EH (cell line): Measurements from ENCODE around the gene MARCHF2.
"Not testable (repeated sequence)": the region's sequence is repeated elsewhere in the genome, so short reads cannot be mapped to it uniquely, and the experiment has no call there.

Source experiments
- DNase-seq: peaks from one replicate; pipeline ENCODE4 v3.0.0-alpha.2; 2015; ENCODE audit warnings: low read depth

MARCHF2 gene, protein sequence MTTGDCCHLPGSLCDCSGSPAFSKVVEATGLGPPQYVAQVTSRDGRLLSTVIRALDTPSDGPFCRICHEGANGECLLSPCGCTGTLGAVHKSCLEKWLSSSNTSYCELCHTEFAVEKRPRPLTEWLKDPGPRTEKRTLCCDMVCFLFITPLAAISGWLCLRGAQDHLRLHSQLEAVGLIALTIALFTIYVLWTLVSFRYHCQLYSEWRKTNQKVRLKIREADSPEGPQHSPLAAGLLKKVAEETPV

DNA sequence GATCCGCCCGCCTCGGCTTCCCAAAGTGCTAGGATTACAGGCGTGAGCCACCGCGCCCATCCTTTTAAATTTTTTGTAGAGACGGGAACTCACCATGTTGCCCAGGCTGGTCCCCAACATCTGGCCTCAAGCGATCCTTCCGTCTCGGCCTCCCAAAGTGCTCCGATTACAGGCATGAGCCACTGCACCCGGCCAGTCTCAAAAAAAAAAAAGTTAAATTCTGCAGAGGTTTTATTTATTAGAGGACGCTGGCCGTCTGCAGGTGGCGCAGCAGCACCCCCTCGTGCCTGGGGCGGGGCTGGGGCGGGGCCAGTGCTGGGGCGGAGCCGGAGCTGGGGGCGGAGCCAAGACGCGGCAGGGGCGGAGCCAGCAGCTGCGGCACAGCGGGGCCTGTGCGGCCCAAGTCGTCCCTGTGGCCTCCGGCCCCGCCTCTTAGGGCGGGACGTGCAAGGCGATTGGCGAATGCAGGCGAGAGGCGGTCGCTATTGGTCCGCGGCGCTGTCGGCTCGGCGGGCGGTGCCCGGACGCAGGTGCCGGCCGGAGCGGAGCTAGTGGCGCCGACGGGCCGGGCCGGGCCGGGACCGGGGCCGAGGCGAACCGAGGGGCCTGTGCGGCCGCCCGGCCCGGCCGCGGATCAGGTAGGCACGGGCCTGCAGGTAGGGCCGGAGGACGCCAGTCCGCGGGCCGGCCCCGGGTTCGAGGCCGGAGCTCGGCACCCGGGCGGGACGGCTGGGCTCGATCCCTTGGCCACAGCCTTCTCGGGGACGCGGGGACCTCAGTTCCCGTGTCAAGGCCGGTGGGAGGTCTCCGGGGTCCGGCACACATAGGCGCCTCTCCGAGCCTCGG is at the start of gene MARCHF2:
MARCHF2 (plus strand) TSS at position 523 of the 846 bp plus-strand sequence. CDS start 8,536 bp downstream, outside the sequence.
- peak; percentile 96 for DNase-seq

DNA sequence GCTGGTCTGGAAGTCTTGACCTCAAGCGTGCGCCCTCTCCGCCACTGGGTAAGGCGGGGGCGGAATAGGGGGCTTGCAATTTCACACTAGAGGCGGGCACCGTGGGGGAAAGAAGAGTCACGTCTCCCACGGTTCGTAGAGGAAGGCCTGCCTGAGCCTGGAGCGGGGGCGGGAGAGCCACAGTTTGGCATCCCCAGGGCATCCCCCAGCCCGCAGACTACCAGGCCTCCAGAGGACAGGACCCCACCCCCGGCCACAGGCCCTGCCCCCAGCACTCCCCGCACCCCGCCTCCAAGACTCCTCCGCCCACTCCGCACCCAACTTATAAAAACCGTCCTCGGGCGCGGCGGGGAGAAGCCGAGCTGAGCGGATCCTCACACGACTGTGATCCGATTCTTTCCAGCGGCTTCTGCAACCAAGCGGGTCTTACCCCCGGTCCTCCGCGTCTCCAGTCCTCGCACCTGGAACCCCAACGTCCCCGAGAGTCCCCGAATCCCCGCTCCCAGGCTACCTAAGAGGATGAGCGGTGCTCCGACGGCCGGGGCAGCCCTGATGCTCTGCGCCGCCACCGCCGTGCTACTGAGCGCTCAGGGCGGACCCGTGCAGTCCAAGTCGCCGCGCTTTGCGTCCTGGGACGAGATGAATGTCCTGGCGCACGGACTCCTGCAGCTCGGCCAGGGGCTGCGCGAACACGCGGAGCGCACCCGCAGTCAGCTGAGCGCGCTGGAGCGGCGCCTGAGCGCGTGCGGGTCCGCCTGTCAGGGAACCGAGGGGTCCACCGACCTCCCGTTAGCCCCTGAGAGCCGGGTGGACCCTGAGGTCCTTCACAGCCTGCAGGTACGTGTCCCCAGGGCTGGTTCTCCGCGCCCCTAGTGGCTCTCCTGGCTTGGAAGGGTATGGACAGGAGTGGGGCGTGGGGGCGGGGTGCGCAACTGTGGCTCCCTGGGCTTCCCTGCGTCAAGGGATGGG is 49.0 kb upstream of the MARCHF2 start, which contains the start of gene ANGPTL4:
ANGPTL4 (plus strand) TSS at position 353 of the 969 bp plus-strand sequence; CDS start at position 520, 167 bp downstream.
- peak; percentile 58 for DNase-seq

DNA sequence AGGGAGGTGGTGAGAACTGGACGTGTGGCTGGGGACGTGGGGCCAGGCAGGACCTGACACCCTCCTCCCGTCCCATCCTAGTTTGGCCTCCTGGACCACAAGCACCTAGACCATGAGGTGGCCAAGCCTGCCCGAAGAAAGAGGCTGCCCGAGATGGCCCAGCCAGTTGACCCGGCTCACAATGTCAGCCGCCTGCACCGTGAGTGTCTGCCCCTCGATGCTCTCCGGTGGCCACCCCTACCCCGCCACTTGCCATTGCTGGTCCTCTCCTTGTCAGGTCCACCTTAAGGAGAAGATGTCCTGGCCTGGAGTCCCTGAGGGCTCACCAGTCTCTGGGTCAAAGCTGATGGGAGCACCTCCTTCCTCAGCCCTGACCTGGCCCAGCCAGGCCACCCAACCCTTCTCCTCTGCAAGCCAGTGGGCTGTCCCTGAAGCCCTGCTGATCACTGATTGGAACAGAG is 47.0 kb upstream of the MARCHF2 start:
- DNase-seq = no peak

DNA sequence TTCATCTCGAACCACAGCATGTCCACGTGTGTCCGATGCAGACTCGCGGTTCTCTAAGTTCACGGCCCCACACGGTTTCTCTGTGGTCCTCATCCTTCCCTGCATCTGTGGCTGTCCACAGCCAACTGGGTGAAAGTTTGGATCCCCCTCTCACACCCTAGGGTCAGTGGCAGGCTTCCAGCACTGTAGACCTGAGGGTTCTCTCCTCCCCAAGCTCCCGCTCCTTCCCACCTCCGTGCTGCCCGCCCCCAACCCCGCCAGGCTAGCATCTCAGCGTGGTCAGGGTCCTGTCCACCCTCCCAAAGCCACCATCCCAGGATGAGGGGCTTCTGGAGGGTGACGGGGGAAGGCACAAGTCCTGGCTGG is 46.2 kb upstream of the MARCHF2 start:
- peak; percentile 32 for DNase-seq

DNA sequence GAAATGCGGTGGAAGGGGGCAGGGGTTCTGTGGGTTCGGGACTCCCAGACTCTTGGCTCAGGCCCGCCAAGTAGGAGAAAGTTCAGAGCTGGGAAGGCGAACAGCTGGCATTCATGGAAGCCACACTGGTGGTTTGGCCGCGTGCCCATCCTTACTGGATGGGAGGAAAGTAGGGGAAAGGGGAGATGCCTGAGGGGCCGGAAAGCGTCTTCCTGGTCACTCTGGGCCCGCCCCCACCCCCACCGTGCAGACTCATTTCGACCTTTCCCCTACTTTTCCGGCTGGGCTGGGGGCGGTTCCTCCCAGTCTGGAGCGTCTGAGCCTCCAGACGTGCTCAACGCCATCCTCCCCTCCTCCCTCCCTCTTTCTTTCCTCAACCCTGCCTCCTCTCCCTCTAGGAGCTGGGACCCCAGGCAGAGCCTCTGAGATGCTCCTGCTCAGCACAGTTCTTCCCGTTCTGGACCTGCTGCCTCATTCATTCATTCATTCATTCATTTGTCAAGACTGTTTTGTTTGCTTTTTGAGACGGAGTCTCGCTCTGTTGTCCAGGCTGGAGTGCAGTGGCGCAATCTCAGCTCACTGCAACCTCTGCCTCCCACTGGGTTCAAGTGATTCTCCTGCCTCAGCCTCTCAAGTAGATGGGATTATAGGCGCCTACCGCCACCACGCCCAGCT is 45.6 kb upstream of the MARCHF2 start:
- peak; percentile 99 for DNase-seq

DNA sequence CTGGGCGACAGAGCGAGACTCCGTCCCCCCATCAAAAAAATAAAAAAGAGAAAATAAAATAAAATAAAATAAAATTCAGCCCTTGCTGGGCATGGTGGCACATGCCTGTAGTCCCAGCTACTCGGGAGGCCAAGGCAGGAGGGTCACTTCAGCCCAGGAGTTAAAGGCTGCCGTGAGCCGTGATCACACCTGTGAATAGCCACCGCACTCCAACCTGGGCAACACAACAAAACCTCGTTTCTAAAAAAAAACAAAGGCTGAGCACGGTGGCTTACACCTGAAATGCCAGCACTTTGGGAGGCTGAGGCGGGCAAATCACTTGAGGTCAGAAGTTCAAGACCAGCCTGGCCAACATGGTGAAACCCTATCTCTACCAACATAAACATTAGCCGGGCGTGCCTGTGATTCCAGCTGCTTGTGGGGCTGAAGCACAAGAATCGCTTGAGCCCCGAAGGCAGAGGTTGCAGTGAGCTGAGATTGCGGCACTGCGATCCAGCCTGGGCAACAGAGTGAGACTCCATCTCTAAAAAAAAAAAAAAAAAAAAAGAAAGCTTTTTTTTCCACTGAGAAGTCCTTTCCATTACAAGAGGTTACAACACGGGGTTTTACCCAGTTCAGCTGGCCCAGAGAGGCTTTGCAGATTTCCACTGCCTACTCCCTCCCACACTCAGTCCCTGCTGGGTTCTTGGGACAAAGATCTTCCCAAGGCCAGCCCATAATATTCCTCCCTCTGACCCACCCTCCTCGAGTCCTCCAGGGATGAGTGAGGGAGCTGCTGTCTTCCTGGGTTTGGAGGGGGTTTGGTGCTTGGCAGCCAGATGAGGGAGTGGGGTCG is 42.7 kb upstream of the MARCHF2 start:
- DNase-seq = no peak

DNA sequence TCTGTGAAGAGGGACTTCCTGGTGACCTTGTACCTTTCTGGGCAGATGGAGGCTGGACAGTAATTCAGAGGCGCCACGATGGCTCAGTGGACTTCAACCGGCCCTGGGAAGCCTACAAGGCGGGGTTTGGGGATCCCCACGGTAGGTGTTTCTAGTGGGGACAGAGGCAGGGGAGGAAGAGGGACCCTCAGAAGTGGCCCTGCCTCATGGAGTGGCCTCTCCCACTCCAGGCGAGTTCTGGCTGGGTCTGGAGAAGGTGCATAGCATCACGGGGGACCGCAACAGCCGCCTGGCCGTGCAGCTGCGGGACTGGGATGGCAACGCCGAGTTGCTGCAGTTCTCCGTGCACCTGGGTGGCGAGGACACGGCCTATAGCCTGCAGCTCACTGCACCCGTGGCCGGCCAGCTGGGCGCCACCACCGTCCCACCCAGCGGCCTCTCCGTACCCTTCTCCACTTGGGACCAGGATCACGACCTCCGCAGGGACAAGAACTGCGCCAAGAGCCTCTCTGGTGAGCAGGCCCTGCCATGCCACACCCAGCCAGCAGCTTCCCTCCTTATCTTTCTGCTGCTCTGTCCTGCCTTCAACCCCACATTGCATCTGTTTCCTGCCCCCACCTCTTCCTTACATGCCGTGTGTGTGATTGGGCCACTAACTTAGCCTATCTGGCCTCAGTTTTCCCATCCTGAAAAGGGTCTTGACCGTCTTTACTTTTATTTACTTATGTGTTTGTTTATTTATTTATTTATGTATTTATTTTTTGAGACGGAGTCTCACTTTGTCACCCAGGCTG is 41.9 kb upstream of the MARCHF2 start:
- no peak for DNase-seq

DNA sequence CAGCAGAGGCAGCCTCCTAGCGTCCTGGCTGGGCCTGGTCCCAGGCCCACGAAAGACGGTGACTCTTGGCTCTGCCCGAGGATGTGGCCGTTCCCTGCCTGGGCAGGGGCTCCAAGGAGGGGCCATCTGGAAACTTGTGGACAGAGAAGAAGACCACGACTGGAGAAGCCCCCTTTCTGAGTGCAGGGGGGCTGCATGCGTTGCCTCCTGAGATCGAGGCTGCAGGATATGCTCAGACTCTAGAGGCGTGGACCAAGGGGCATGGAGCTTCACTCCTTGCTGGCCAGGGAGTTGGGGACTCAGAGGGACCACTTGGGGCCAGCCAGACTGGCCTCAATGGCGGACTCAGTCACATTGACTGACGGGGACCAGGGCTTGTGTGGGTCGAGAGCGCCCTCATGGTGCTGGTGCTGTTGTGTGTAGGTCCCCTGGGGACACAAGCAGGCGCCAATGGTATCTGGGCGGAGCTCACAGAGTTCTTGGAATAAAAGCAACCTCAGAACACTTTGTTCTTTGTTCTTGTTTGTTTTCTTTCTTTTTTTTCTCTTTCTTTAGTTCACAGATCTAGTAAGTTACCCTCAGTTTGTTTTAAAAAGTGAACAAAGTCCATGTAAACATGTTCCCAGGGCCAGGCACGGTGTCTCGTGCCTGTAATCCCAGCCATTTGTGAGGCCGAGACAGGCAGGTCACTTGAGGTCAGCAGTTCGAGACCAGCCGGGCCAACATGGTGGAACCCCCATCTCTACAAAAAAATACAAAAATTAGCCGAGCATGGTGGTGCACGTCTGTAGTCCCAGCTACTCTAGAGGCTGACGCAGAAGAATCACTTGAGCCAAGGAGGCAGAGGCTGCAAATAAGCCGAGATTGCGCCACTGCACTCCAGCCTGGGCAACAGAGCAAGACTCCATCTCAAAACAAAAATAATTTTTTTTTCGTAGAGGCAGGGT is 39.0 kb upstream of the MARCHF2 start:
- DNase-seq = no peak

DNA sequence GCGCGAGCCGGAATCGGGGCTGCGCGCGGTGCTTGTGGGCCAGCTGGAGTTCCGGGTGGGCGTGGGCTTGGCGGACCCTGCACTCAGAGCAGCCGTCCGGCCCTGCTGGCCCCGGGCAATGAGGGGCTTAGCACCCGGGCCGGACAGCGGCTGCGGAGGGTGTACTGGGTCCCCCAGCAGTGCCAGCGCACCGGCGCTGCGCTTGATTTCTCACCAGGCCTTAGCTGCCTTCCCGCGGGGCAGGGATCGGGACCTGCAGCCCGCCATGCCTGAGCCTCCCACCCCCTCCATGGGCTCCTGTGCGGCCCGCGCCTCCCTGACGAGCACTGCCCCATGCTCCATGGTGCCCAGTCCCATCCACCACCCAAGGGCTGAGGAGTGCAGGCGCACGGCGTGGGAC is 37.3 kb upstream of the MARCHF2 start:
- not testable (repeated sequence) for DNase-seq

DNA sequence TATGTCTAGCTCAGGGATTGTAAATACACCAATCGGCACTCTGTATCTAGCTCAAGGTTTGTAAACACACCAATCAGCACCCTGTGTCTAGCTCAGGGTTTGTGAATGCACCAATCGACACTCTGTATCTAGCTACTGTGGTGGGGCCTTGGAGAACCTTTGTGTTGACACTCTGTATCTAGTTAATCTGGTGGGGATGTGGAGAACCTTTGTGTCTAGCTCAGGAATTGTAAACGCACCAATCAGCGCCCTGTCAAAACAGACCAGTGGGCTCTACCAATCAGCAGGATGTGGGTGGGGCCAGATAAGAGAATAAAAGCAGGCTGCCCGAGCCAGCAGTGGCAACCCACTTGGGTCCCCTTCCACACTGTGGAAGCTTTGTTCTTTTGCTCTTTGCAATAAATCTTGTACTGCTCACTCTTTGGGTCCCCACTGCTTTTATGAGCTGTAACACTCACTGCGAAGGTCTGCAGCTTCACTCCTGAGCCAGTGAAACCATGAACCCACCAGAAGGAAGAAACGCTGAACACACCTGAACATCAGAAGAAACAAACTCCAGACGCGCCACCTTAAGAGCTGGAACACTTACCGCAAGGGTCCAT is 36.6 kb upstream of the MARCHF2 start:
- not testable (repeated sequence) for DNase-seq

DNA sequence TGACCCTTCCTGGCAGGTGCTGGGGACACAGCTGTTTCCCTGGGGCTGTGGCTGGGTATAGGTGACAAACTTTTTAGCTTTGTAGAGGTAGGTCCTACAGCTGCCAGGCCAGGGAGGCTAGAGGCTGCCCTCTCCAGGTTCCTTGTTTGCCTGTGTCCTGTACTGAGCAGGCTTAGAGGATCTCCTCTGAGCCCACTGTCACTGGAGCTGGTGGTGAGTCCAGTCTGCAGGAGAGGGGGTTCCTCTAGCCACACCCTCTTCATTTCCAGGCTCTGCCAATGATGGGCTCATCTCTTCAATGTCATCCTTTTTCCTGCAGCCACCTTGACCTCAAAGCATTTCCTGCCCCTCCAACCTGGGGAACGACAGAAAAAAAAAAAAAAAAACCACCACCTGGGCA is 35.5 kb upstream of the MARCHF2 start:
- DNase-seq = no peak

DNA sequence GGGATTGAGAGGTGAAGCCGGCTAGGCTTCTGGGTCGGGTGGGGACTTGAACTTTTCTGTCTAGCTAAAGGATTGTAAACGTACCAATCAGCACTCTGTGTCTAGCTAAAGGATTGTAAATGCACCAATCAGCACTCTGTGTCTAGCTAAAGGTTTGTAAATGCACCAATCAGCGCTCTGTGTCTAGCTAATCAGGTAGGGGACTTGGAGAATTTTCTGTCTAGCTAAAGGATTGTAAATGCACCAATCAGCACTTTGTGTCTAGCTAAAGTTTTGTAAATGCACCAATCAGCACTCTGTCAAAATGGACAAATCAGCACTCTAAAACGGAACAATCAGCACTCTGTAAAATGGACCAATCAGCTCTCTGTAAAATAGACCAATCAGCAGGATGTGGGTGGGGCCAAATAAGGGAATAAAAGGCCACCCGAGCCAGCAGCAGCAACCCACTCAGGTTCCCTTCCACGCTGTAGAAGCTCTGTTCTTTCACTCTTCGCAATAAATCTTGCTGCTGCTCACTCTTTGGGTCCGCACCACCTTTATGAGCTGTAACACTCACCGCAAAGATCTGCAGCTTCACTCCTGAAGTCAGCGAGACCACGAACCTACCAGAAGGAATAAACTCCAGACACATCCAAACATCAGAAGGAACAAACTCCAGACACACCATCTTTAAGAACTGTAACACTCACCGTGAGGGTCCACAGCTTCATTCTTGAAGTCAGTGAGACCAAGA is 33.8 kb upstream of the MARCHF2 start:
- not testable (repeated sequence) for DNase-seq

DNA sequence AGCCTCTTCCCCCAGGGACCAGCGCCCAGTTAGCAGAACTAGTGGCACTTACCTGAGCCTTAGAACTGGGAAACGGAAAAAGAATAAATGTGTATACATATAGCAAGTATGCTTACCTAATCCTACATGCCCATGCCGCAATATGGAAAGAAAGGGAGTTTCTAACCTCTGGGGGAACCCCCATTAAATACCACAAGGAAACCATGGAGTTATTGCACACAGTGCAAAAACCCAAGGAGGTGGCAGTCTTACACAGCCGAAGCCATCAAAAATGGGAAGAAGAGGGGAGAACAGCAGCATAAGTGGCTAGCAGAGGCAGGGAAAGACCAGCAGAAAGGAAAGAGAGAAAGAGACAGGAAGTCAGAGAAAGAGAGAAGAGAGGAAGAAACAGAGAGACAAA is 28.5 kb upstream of the MARCHF2 start:
- DNase-seq = not testable (repeated sequence)

DNA sequence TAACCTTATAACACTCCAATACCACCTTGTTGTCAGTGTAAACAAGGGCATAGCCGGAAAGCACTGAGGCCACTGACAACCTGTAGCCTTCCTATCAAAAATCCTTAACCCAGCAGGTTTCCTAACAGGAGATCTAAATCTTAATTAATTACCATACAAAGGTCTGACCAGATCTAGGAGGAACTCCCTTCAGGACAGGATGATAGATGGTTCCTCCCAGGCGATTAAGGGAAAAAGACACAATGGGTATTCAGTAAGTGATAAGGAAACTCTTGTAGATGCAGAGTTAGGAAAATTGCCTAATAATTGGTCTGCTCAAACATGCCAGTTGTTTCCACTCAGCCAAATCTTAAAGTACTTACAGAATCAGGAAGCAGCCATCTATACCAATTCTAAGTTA is 28.0 kb upstream of the MARCHF2 start:
- DNase-seq = not testable (repeated sequence)

DNA sequence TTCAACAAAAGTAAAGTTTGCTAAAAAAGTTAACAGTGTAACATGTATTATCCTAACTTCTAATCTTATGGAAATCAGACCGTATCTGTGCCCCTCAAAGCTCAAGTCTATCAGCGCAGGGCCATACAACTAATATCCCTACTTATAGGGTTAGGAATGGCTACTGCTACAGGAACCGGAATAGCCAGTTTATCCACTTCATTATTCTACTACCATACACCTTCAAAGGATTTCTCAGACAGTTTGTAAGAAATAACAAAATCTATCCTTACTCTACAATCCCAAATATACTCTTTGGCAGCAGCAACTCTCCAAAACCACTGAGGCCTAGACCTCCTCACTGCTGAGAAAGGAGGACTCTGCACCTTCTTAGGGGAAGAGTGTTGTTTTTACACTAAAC is 27.5 kb upstream of the MARCHF2 start:
- DNase-seq = not testable (repeated sequence)

DNA sequence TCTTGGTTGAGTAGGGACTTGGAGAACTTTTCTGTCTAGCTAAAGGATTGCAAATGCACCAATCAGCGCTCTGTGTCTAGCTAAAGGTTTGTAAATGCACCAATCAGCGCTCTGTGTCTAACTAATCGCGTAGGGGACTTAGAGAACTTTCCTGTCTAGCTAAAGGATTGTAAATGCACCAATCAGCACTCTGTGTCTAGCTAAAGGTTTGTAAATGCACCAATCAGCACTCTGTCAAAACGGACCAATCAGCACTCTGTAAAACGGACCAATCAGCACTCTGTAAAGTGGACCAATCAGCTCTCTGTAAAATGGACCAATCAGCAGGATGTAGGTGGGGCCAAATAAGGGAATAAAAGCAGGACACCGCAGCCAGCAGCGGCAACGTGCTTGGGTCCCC is 26.7 kb upstream of the MARCHF2 start:
- DNase-seq = not testable (repeated sequence)

DNA sequence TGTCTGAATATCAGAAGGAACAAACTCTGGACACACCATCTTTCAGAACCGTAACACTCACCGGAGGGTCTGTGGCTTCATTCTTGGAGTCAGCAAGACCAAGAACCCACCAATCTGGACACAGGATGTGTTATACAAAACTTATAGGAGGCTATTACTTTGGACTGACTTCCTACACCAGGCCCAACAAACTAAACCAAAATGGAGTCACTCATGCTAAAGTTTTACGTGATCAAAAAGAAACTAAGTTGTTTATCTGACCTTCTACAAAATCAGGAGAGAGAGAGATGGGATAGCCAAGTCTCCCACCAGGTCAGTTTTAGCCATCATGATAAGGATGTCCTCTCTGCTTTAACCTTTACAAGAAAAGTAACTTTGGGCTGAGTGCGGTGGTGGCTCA is 26.1 kb upstream of the MARCHF2 start:
- no peak for DNase-seq
